NB4 (cell line): ENCODE measurements around the gene PLCB4.

Experiments used
- DNase-seq: peaks from one replicate; pipeline ENCODE4 v3.0.0; 2010; ENCODE audit warnings: low read depth
- H3K4me3 ChIP-seq: one replicate; pipeline ENCODE4 v1.5.1; 2011; ENCODE audit warnings: mild to moderate bottlenecking, low read depth, low read length, moderate library complexity
- MYC ChIP-seq: IDR thresholded peaks from 2 replicates; pipeline ENCODE4 v1.6.1; 2011; ENCODE audit warnings: low read depth, low read length
- POLR2A ChIP-seq: IDR thresholded peaks from 2 replicates; pipeline ENCODE4 v1.6.1; 2011; ENCODE audit warnings: mild to moderate bottlenecking; ENCODE audit not compliant: insufficient read length; ENCODE audit errors: extremely low read depth
- TF ChIP-seq, protein P1 (sequence below): IDR thresholded peaks from 2 replicates; pipeline ENCODE4 v1.6.1; 2011; ENCODE audit warnings: low read depth, low read length
- TF ChIP-seq, protein P2 (sequence below): IDR thresholded peaks from one replicate; pipeline ENCODE4 v1.5.1; 2012; ENCODE audit warnings: low read depth, low read length

Gene PLCB4

DNA sequence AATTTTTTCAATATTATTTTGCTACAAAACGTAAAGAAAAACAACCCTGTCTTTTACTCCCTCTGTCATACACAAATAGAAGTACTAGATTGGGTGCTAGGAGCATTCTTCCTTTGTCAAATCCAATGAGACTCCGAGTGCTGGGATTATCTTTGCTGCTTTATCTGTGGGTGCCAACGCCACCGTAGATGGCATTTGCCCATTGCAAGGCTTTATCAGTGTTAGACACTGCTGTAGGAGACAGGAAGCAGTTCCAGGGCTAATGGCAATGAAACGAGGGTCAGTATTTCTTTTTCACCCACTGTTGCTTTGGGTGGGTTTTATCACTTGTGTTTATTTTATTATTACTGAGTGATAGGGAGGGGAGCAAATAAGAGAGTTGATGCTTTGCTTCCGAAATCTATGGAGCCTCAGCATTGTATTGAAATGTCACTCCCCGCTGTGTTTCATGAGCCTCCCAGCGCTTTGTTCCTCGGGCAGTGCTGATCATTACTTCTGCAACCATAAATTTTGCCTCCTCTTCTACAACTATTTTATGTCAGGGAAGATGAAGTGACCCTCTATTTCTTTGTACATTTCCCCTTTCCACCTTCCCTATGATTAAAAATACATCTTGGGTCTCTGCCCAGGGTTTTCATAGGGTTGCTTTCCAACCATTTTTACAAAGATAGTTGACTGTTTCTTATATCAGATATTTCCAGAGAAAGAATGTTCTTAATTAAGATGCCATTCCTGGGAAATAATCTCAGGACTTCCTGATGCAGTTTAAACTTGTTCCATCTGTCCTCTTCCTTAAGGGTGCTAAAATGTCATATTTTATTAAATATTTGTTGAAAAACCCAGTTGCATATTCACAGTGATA, 358.8 kb downstream of the PLCB4 start:
- TF ChIP-seq, protein P1, sequence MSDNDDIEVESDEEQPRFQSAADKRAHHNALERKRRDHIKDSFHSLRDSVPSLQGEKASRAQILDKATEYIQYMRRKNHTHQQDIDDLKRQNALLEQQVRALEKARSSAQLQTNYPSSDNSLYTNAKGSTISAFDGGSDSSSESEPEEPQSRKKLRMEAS: no peak
- no peak for TF ChIP-seq MYC
- TF ChIP-seq, protein P2, sequence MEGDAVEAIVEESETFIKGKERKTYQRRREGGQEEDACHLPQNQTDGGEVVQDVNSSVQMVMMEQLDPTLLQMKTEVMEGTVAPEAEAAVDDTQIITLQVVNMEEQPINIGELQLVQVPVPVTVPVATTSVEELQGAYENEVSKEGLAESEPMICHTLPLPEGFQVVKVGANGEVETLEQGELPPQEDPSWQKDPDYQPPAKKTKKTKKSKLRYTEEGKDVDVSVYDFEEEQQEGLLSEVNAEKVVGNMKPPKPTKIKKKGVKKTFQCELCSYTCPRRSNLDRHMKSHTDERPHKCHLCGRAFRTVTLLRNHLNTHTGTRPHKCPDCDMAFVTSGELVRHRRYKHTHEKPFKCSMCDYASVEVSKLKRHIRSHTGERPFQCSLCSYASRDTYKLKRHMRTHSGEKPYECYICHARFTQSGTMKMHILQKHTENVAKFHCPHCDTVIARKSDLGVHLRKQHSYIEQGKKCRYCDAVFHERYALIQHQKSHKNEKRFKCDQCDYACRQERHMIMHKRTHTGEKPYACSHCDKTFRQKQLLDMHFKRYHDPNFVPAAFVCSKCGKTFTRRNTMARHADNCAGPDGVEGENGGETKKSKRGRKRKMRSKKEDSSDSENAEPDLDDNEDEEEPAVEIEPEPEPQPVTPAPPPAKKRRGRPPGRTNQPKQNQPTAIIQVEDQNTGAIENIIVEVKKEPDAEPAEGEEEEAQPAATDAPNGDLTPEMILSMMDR: no peak
- TF ChIP-seq POLR2A: no peak
- H3K4me3 ChIP-seq: no peak overlapping the region
- no peak for DNase-seq

DNA sequence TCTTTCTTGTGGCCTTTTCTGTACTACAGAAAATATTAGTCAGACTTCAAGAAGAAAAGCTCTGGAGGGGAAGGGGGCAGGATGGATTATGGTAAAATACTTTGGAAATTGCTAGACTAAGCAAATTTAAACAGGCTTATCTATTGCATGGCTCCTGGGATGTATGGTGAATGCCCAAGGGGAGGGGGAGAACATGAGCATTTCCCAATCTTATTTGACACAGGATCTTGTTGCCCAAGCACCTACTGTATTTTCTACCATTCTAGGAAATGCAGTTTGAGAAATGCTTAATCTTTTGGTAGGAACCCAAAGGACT, 359.4 kb downstream of the PLCB4 start:
- TF ChIP-seq, protein P2: no peak
- TF ChIP-seq POLR2A: no peak

DNA sequence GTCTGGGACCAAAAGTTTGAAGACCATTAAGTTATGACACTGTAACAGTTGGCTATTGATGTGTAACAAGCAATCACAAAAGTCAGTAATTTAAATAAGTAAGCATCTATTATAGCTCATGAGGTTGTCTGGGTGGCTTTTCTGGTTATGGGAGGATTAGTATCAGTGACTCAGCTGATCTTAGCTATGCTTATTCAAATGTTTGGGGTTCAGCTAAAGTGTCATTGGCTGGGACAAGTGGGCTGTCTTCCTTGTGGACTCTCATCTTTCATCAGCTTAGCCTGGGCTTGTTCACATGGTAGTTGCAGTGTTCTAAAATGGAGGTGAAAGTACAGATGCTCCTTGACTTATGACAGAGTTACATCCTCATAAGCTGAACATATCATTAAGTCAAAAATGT, 370.9 kb downstream of the PLCB4 start:
- TF ChIP-seq, protein P2: no peak
- TF ChIP-seq POLR2A (no peak), MYC (no peak)
- TF ChIP-seq, protein P1: no peak
- DNase-seq: no peak
- no peak overlapping the region for H3K4me3 ChIP-seq

More for the DNA sequence above, 359.4 kb downstream of the PLCB4 start:
- H3K4me3 ChIP-seq: no peak overlapping the region
- DNase-seq: no peak

DNA sequence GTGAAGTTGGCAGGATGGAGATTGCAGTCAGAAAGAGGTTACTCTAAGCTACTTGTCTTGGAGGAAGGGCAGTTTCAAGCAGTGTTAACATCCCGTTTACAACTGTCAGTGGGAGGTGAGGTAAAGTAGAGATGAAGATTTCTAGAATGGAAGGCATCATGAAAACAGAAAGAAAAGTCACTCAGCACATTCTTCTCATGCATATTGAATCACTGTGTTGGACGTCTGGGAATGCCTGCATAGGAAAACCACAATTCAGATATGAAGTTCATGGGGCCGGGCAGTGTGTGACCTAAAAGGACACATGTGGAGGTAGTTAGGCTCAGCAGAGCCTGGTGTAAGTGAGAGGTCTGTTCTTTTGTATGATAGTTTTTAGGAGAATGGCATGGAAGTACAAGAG, 372.0 kb downstream of the PLCB4 start:
- no peak overlapping the region for H3K4me3 ChIP-seq
- TF ChIP-seq POLR2A: no peak
- TF ChIP-seq, protein P2: no peak
- no peak for TF ChIP-seq MYC
- TF ChIP-seq, protein P1: no peak
- DNase-seq: no peak

DNA sequence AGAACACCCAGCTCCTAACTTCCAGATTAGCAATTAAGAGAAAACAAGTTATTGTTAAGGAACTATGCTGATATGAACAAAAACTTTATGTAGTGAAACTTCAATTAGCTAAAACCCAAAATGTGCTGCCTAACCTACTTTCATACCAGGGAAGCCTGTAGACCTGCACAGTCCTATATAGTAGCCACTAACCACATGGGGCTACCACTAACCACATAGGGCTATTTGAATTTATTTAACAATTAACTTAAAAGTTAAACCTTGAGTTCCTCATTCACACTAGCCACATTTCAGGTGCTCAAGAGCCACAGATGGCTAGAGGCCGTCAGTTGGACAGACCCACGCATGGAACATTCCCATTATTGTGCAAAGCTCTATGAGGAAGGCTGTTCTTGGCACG, 373.1 kb downstream of the PLCB4 start:
- DNase-seq: peak; percentile 7
- no peak overlapping the region for H3K4me3 ChIP-seq
- no peak for TF ChIP-seq MYC
- TF ChIP-seq, protein P1: no peak
- no peak for TF ChIP-seq POLR2A

DNA sequence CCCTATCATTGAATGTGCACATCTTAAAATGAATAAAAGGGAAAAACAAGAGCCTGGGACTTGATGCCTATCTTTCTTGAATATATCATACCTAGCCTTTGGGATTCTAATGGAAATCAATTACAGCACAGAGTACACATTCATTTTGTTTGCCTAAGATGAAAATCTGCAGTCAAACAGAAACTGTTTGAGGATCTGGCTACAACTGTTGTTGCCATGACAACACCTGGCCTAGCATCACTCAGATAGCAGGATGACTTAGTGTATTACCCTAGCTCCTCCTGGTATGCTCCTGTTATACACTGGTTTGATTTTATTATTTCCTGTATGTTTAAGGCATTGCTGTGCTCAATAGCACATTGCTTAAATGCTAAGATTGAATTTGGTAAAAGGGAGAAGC, 374.0 kb downstream of the PLCB4 start:
- DNase-seq: no peak
- TF ChIP-seq MYC (no peak), POLR2A (no peak)
- TF ChIP-seq, protein P2: no peak
- TF ChIP-seq, protein P1: no peak
- H3K4me3 ChIP-seq: no peak overlapping the region
